Prostate gland (tissue), 2 donors: ENCODE data around the gene PIGW. TPM values are rescaled to one million over a fixed set of nuclear protein-coding genes. Genes with fewer than 3 reads are reported as not detected.

ENCODE experiments used
- DNase-seq: peaks from one replicate; pipeline ENCODE4 v3.0.0-alpha.2; 2019; ENCODE audit warnings: low spot score
- H3K27ac ChIP-seq, 2 donors: fragments of 200-600 bp; sonication (generic); 2 replicates each; pipeline ENCODE4 v1.5.1; 2017 to 2019
- H3K27me3 ChIP-seq: fragments of 200-600 bp; sonication (generic); replicated peaks from 2 replicates; pipeline ENCODE4 v1.5.1; 2019; ENCODE audit not compliant: insufficient read depth
- H3K36me3 ChIP-seq, 2 donors: fragments of 200-600 bp; sonication (generic); 1 replicate in 1 of 2; 2 replicates in 1 of 2; pipeline versions ENCODE4 v1.5.1 to v1.8.1; 2017 to 2019
- H3K4me1 ChIP-seq: fragments of 200-600 bp; sonication (generic); replicated peaks from 2 replicates; pipeline ENCODE4 v1.5.1; 2019
- H3K4me3 ChIP-seq, 2 donors: fragments of 200-600 bp; sonication (generic); 2 replicates each; pipeline ENCODE4 v1.5.1; 2017 to 2019
- H3K9me3 ChIP-seq: fragments of 200-600 bp; sonication (generic); 2 replicates; pipeline ENCODE4 v1.5.1; 2017
- CTCF ChIP-seq, 4 experiments: fragments of 200-600 bp in 2 of 4; fragments of 450-650 bp in 2 of 4; sonication (generic) in 2 of 4; IDR thresholded peaks; 1 replicate in 3 of 4; 2 replicates in 1 of 4; pipeline ENCODE4 v1.5.1; 2016 to 2019; ENCODE audit warnings: antibody characterized with exemption in 4 of 4, mild to moderate bottlenecking in 2 of 4, moderate library complexity in 2 of 4
- POLR2A ChIP-seq: fragments of 450-650 bp; IDR thresholded peaks from one replicate; pipeline ENCODE4 v1.6.1; 2016; ENCODE audit warnings: antibody characterized with exemption, mild to moderate bottlenecking
- POLR2AphosphoS5 ChIP-seq: sonication (generic); formaldehyde crosslinking; IDR thresholded peaks from one replicate; pipeline ENCODE4 v1.6.1; 2017; ENCODE audit warnings: antibody characterized with exemption
- WGBS: methylation state at CpG from one replicate; pipeline ENCODE4 v1.1.5; 2018; 5-methylcytosine and 5-hydroxymethylcytosine counted together
- intact Hi-C: fragments of 100-400 bp; cut with DNase I; formaldehyde crosslinking; loops from one replicate; pipeline ENCODE4 v1.14.2; 2022
- total RNA-seq, 2 donors: library from RNA; depleted of rRNA; stranded (reverse); fragments of >200 nt; gene quantifications; one replicate each; pipeline ENCODE4 v1.1.0, GENCODE V29; 2016

Gene PIGW
- total RNA-seq, 2 donors from 2014 or later: 6.4 to 7.1 TPM

DNA sequence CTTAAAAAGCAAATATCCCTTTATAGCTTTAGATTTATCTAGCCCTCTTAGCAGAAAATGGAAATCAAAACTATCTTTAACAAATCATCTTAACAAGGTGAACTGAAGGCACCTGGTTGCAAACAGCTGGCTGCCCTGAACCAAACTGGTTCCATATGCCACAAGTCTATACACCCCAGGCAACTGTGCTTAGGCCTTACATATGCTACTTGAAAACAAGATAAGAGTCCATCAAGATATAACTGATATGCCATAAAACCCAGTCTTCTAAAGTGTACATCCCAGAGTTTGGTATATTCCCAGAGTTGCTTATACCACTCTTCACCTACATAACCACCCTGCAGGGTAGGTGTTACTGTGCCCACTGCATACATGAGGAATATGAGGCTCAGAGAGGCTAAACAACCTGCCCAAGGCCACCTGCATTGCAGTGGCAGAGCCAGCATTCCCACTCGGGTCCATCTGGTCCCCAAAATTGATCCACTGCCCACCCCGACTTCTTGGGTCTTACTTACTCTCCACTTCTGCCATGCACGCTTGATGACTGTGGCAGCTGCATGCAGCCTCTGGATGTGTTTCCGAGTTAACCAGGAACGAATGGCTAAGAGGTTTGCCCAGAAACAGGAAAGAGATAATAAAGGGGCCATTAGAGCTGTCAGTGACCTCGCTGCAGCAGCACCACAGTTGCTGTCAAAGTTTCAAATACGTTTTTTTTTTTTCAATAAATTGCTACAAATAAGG lies 36.1 kb upstream of the PIGW start:
- intact Hi-C loops: no loop called here
- Histone ChIP-seq H3K4me1 (no peaks in the 10 kb centered on the region), H3K4me3 (no peak overlapping the region), H3K36me3 (peaks cover 6 to 11% of the 10 kb centered on the region in 2 donors), H3K9me3 (no peaks in the 10 kb centered on the region), H3K27ac (no peak overlapping the region), H3K27me3 (no peaks in the 10 kb centered on the region)
- DNase-seq: no peak
- TF ChIP-seq POLR2AphosphoS5 (no peak), POLR2A (no peak), CTCF (IDR thresholded peaks at IDR 0.05) (no peak)
- 76% methylated on average over 7 of the region's 7 CpGs for WGBS

DNA sequence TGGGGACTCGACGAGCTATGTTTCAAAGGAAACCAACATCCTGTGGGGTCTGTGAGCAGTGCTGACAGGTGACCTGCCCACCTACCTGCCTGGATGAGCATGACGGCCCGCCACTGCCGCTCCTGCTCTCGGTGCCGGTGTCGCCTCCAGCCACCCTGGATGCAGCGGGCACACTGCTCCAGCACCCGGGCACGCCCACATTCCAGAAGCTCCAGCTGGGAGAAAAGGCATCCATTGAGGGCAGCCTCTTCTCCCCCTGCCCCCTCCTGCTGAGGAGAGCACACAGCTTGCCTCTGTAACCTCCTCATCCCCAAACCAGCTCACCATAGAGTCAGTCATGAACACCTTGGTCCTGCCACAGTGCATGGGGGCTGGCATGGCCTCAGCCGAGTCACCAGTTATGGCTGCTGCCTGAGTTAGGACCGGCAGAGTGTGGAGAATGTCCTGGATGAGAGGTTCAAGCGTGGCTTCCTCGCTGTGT lies 34.0 kb upstream of the PIGW start:
- Histone ChIP-seq H3K27me3 (no peaks in the 10 kb centered on the region), H3K27ac (no peak overlapping the region), H3K36me3 (peaks cover 4 to 6% of the 10 kb centered on the region in 2 donors), H3K9me3 (no peaks in the 10 kb centered on the region), H3K4me3 (no peak overlapping the region), H3K4me1 (no peaks in the 10 kb centered on the region)
- TF ChIP-seq POLR2AphosphoS5 (no peak), POLR2A (no peak), CTCF (IDR thresholded peaks at IDR 0.05) (no peak)
- WGBS: 77% methylated on average over 15 of the region's 15 CpGs
- intact Hi-C loops: no loop called here
- DNase-seq: no peak

DNA sequence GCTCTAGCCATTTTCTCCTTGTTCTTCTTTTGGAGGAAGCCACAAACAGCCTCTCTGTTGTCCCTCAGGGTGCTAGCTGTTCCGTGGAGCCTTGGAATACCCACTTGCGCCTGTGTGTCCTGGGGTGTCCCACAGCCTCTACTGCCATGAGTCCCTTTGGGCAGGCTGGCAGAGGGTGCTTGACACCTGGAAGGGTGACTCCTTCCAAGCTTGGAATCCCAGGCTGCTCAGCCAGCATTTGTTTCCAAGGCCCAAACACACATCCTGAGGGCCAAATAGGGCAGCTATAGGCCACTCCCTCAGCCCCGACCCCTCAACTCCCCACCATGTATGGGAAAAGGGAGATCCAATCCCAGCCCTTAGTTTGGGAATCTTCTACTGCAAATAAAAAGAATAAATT lies 33.4 kb upstream of the PIGW start:
- H3K36me3 ChIP-seq: peaks cover 2 to 4% of the 10 kb centered on the region in 2 donors
- no peak overlapping the region for H3K27ac ChIP-seq
- no peaks in the 10 kb centered on the region for H3K27me3 ChIP-seq
- H3K4me3 ChIP-seq: no peak overlapping the region
- no peak for TF ChIP-seq POLR2A
- TF ChIP-seq POLR2AphosphoS5: no peak
- TF ChIP-seq CTCF (IDR thresholded peaks at IDR 0.05): no peak
- no peaks in the 10 kb centered on the region for H3K4me1 ChIP-seq
- WGBS: 100% methylated on average over 3 of the region's 3 CpGs
- intact Hi-C loops: no loop called here
- no peak for DNase-seq
- H3K9me3 ChIP-seq: no peaks in the 10 kb centered on the region

DNA sequence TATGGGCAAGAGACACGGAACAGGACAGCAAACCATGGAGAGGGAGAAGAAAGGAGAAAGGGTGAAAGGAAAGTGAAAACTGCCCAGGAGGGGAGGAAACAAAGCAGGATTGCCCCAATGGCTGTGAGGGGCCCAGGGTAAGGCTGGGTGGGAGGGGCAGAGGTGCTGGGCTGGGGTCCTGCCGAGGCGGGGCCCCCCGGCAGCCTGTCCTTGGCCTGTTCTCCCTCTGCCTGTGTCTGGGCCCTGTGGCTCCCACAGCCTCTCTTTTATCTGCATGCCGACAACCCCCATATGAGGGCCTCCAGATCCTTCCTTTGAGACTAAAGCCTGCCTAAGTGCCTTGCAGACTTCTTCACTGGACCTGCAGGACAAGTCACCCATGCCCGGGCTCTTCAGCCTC lies 32.8 kb upstream of the PIGW start:
- TF ChIP-seq CTCF (IDR thresholded peaks at IDR 0.05): no peak
- TF ChIP-seq POLR2AphosphoS5: no peak
- no peak for TF ChIP-seq POLR2A
- intact Hi-C loops: no loop called here
- H3K4me1 ChIP-seq: no peaks in the 10 kb centered on the region
- no peak overlapping the region for H3K4me3 ChIP-seq
- peaks cover 0 to 4% of the 10 kb centered on the region in 2 donors for H3K36me3 ChIP-seq
- WGBS: 94% methylated on average over 6 of the region's 6 CpGs
- no peaks in the 10 kb centered on the region for H3K27me3 ChIP-seq
- no peak for DNase-seq
- H3K27ac ChIP-seq: no peak overlapping the region
- H3K9me3 ChIP-seq: no peaks in the 10 kb centered on the region
